GM23338 (cell line): ENCODE measurements around the gene THSD8. TPM values are rescaled to one million over a fixed set of nuclear protein-coding genes. Genes with fewer than 3 reads are reported as not detected.

ENCODE experiments used
- ATAC-seq: fragments of 200-7000 bp; cut with Tn5 transposase; 3 replicates; pipeline ENCODE4 v1.9.1; 2020
- DNase-seq: peaks from one replicate; pipeline ENCODE4 v3.0.0-alpha.2; 2015; ENCODE audit warnings: low spot score
- H2AFZ ChIP-seq: fragments of 200-600 bp; sonication (generic); 2 replicates; pipeline ENCODE4 v1.8.0; 2016; ENCODE audit warnings: antibody characterized with exemption, mild to moderate bottlenecking, moderate library complexity
- H3F3A ChIP-seq: fragments of 200-600 bp; sonication (generic); replicated peaks from 2 replicates; pipeline ENCODE4 v1.8.0; 2017; ENCODE audit warnings: antibody characterized with exemption, mixed run types, low read depth
- H3K27ac ChIP-seq: fragments of 200-600 bp; sonication (generic); 2 replicates; pipeline ENCODE4 v1.6.1; 2016; ENCODE audit warnings: low read depth
- H3K27me3 ChIP-seq: fragments of 200-600 bp; sonication (generic); 2 replicates; pipeline ENCODE4 v1.8.0; 2016; ENCODE audit warnings: mild to moderate bottlenecking, mixed run types, moderate library complexity; ENCODE audit not compliant: insufficient read depth
- H3K36me3 ChIP-seq: fragments of 200-600 bp; sonication (generic); 2 replicates; pipeline ENCODE4 v1.8.0; 2016; ENCODE audit warnings: mild to moderate bottlenecking; ENCODE audit not compliant: insufficient read depth
- H3K4me1 ChIP-seq: fragments of 200-600 bp; sonication (generic); 2 replicates; pipeline ENCODE4 v1.8.0; 2016; ENCODE audit warnings: mild to moderate bottlenecking, moderate library complexity; ENCODE audit not compliant: insufficient read depth
- H3K4me2 ChIP-seq: fragments of 200-600 bp; sonication (generic); 2 replicates; pipeline ENCODE4 v1.7.1; 2017; ENCODE audit warnings: mixed run types
- H3K4me3 ChIP-seq: fragments of 200-600 bp; sonication (generic); 2 replicates; pipeline ENCODE4 v1.6.1; 2016; ENCODE audit warnings: mixed run types
- H3K79me2 ChIP-seq: fragments of 200-600 bp; sonication (generic); replicated peaks from 2 replicates; pipeline ENCODE4 v1.8.0; 2017; ENCODE audit warnings: mild to moderate bottlenecking; ENCODE audit not compliant: insufficient read depth
- H3K9me2 ChIP-seq: fragments of 200-600 bp; sonication (generic); 2 replicates; pipeline ENCODE4 v1.8.0; 2017; ENCODE audit not compliant: insufficient read depth
- H4K20me1 ChIP-seq: fragments of 200-600 bp; sonication (generic); replicated peaks from 2 replicates; pipeline ENCODE4 v1.8.0; 2017; ENCODE audit warnings: mild to moderate bottlenecking; ENCODE audit not compliant: insufficient read depth
- H3K27ac Mint-ChIP-seq: 2 replicates; pipeline ENCODE4 v1.8.0; 2020; ENCODE audit warnings: inconsistent platforms, mild to moderate bottlenecking, moderate library complexity, mixed read lengths
- H3K27me3 Mint-ChIP-seq: 3 replicates; pipeline ENCODE4 v1.8.0; 2022; ENCODE audit warnings: low read depth, mild to moderate bottlenecking, moderate library complexity, mixed read lengths, inconsistent platforms; ENCODE audit not compliant: insufficient read depth, poor library complexity
- H3K36me3 Mint-ChIP-seq: 3 replicates; pipeline ENCODE4 v1.8.0; 2021; ENCODE audit warnings: low read depth, mild to moderate bottlenecking, inconsistent platforms, moderate library complexity, mixed read lengths
- H3K4me1 Mint-ChIP-seq: 3 replicates; pipeline ENCODE4 v1.8.0; 2020; ENCODE audit warnings: mild to moderate bottlenecking, inconsistent platforms, mixed read lengths
- H3K4me3 Mint-ChIP-seq: 3 replicates; pipeline ENCODE4 v1.8.0; 2021; ENCODE audit warnings: moderate library complexity, mild to moderate bottlenecking, inconsistent platforms, mixed read lengths
- H3K9me3 Mint-ChIP-seq: 3 replicates; pipeline ENCODE4 v1.8.0; 2020; ENCODE audit warnings: moderate library complexity, mild to moderate bottlenecking, inconsistent platforms, mixed read lengths
- CREB1 ChIP-seq: fragments of 250-450 bp; sonication (Bioruptor Pico); IDR thresholded peaks from 2 replicates; pipeline ENCODE4 v1.5.0; 2020; ENCODE audit warnings: low read depth, mild to moderate bottlenecking, moderate library complexity
- CTCF ChIP-seq, 2 experiments: fragments of 200-600 bp in 1 of 2; sonication (generic) in 1 of 2; conservative IDR thresholded peaks; 2 replicates each; pipeline versions ENCODE4 v1.5.1 to v1.6.1; 2016 to 2017; ENCODE audit warnings: antibody characterized with exemption in 2 of 2, low read depth in 2 of 2, mild to moderate bottlenecking in 2 of 2, moderate library complexity in 1 of 2
- ETS1 ChIP-seq: IDR thresholded peaks from 2 replicates; pipeline ENCODE4 v1.6.1; 2016; ENCODE audit warnings: antibody characterized with exemption
- JUNB ChIP-seq: IDR thresholded peaks from one replicate; pipeline ENCODE4 v1.6.1; 2016; ENCODE audit warnings: antibody characterized with exemption; ENCODE audit not compliant: unreplicated experiment
- NANOG ChIP-seq: IDR thresholded peaks from 2 replicates; pipeline ENCODE4 v1.6.1; 2016; ENCODE audit warnings: antibody characterized with exemption, borderline replicate concordance
- POLR2AphosphoS5 ChIP-seq: IDR thresholded peaks from 2 replicates; pipeline ENCODE4 v1.6.1; 2016; ENCODE audit warnings: antibody characterized with exemption, low read depth
- REST ChIP-seq: IDR thresholded peaks from one replicate; pipeline ENCODE4 v1.6.1; 2018; ENCODE audit warnings: antibody characterized with exemption; ENCODE audit not compliant: unreplicated experiment
- ZNF114 ChIP-seq: fragments of 250-450 bp; sonication (Bioruptor Pico); IDR thresholded peaks from 2 replicates; pipeline ENCODE4 v1.5.0; 2020; ENCODE audit warnings: mild to moderate bottlenecking, moderate library complexity
- ZNF331 ChIP-seq: fragments of 250-450 bp; sonication (Bioruptor Pico); IDR thresholded peaks from 2 replicates; pipeline ENCODE4 v1.5.0; 2020; ENCODE audit warnings: low read depth, mild to moderate bottlenecking, moderate library complexity
- polyA plus RNA-seq: library from polyadenylated mRNA; unstranded; fragments of >200 nt; fragmentation: Nextera tagmentation; extraction: Ambion mirVana; gene quantifications from 2 replicates; pipeline ENCODE4 v1.2.1, GENCODE V29; 2016
- total RNA-seq: library from RNA; depleted of rRNA; stranded (reverse); fragments of >200 nt; shearing (Covaris generic); gene quantifications from 2 replicates; pipeline ENCODE4 v1.2.3, GENCODE V29; 2014

Gene THSD8
- total and polyA plus RNA-seq, 2 experiments from 2014 or later = 0.38 to 38.5 TPM

- TF ChIP-seq ZNF114 (CRISPR knock-in tag) (no peak), REST (no peak), POLR2AphosphoS5 (no peak), CREB1 (CRISPR knock-in tag) (no peak)
Observed at GRCh38 chr19:12833418-12833737, 31.5 kb downstream of the THSD8 start (continued).

- ATAC-seq (peak; percentile 8), DNase-seq (peak; percentile 74)
- Mint-ChIP-seq H3K9me3 (no peaks in the 10 kb centered on the region), H3K27ac (no peak overlapping the region), H3K36me3 (no peaks in the 10 kb centered on the region; the same call in 2 of the 3 replicates), H3K4me1 (peaks cover 29% of the 10 kb centered on the region), H3K27me3 (peaks cover 32% of the 10 kb centered on the region), H3K4me3 (peak overlapping the region; percentile 75)
- peak overlapping the region; percentile 83; the same call in 1 of the 2 replicates for H2AFZ ChIP-seq
- no peaks in the 10 kb centered on the region for H3K9me2 ChIP-seq
- peak overlapping the region; percentile 77 for H3K4me3 ChIP-seq
- H3K4me1 ChIP-seq = peaks cover 27% of the 10 kb centered on the region
- H3K36me3 ChIP-seq = no peaks in the 10 kb centered on the region
- H4K20me1 ChIP-seq = peaks cover 11% of the 10 kb centered on the region; the same call in 1 of the 2 replicates
- H3K27me3 ChIP-seq = peaks cover 14% of the 10 kb centered on the region
- no peaks in the 10 kb centered on the region; the same call in 1 of the 2 replicates for H3K79me2 ChIP-seq
- H3F3A ChIP-seq = peaks cover 47% of the 10 kb centered on the region
- peak overlapping the region; percentile 90 for H3K4me2 ChIP-seq
- H3K27ac ChIP-seq = no peak overlapping the region
- TF ChIP-seq ZNF114 (CRISPR knock-in tag) = no peak
- no peak for TF ChIP-seq ETS1
- TF ChIP-seq POLR2AphosphoS5 = peak; percentile 46; the same call in 1 of the 2 replicates
- no peak for TF ChIP-seq CTCF (conservative IDR thresholded peaks at IDR 0.05; ENCODE audit: low read depth in 2 of 2)
- no peak for TF ChIP-seq NANOG
- TF ChIP-seq CREB1 (CRISPR knock-in tag) = no peak
- TF ChIP-seq ZNF331 (CRISPR knock-in tag) = no peak
- no peak for TF ChIP-seq REST
- no peak for TF ChIP-seq JUNB
Observed at GRCh38 chr19:12833738-12834565, 32.1 kb downstream of the THSD8 start.
